ENCODE results near the gene KCNMA1.
"Not testable (repeated sequence)": the region's sequence is repeated elsewhere in the genome, so short reads cannot be mapped to it uniquely, and the experiment has no call there.

KCNMA1 gene

GRCh38 chr10:77586719-77587415, 50.7 kb downstream of the KCNMA1 start:
- DNase-seq (ENCODE audit: low read depth, low spot score) = peak; percentile 39

- no peak for DNase-seq (ENCODE audit: low read depth, low spot score)
Measured at GRCh38 chr10:77584938-77585337, 52.7 kb downstream of the KCNMA1 start.

GRCh38 chr10:77583527-77583926, 54.1 kb downstream of the KCNMA1 start:
- DNase-seq (ENCODE audit: low read depth, low spot score) = no peak

- DNase-seq (ENCODE audit: low read depth, low spot score) = peak; percentile 36
Measured at GRCh38 chr10:77582710-77583115, 54.9 kb downstream of the KCNMA1 start.

GRCh38 chr10:77581738-77582137, 55.9 kb downstream of the KCNMA1 start:
- DNase-seq (ENCODE audit: low read depth, low spot score) = no peak

GRCh38 chr10:77580482-77580881, 57.1 kb downstream of the KCNMA1 start:
- DNase-seq (ENCODE audit: low read depth, low spot score) = no peak

GRCh38 chr10:77578583-77579227, 58.9 kb downstream of the KCNMA1 start:
- DNase-seq (ENCODE audit: low read depth, low spot score) = no peak

GRCh38 chr10:77577666-77578229, 59.9 kb downstream of the KCNMA1 start:
- DNase-seq (ENCODE audit: low read depth, low spot score) = no peak

GRCh38 chr10:77576444-77577032, 61.1 kb downstream of the KCNMA1 start:
- no peak for DNase-seq (ENCODE audit: low read depth, low spot score)

- no peak for DNase-seq (ENCODE audit: low read depth, low spot score)
Measured at GRCh38 chr10:77576007-77576367, 61.6 kb downstream of the KCNMA1 start.

- DNase-seq (ENCODE audit: low read depth, low spot score) = no peak
Measured at GRCh38 chr10:77575271-77576006, 62.2 kb downstream of the KCNMA1 start.

- no peak for DNase-seq (ENCODE audit: low read depth, low spot score)
Measured at GRCh38 chr10:77574438-77574837, 63.2 kb downstream of the KCNMA1 start.

GRCh38 chr10:77572520-77572919, 65.1 kb downstream of the KCNMA1 start:
- DNase-seq (ENCODE audit: low read depth, low spot score) = not testable (repeated sequence)

GRCh38 chr10:77571490-77571889, 66.1 kb downstream of the KCNMA1 start:
- DNase-seq (ENCODE audit: low read depth, low spot score) = no peak

GRCh38 chr10:77566914-77567566, 70.6 kb downstream of the KCNMA1 start:
- DNase-seq (ENCODE audit: low read depth, low spot score) = no peak

GRCh38 chr10:77566236-77566635, 71.4 kb downstream of the KCNMA1 start:
- no peak for DNase-seq (ENCODE audit: low read depth, low spot score)

GRCh38 chr10:77565590-77566023, 72.0 kb downstream of the KCNMA1 start:
- DNase-seq (ENCODE audit: low read depth, low spot score) = no peak

- peak; percentile 90 for DNase-seq (ENCODE audit: low read depth, low spot score)
Measured at GRCh38 chr10:77564731-77565589, 72.6 kb downstream of the KCNMA1 start.

- DNase-seq (ENCODE audit: low read depth, low spot score) = no peak
Measured at GRCh38 chr10:77563638-77564270, 73.9 kb downstream of the KCNMA1 start.

- no peak for DNase-seq (ENCODE audit: low read depth, low spot score)
Measured at GRCh38 chr10:77562742-77563141, 74.9 kb downstream of the KCNMA1 start.

All from ELF-1 (cell line).